ENCODE results near the gene STK38.

The STK38 gene

GRCh38 chr6:36563237-36563927 lies 16.1 kb upstream of the STK38 start:
- DNase-seq = no peak

- DNase-seq = no peak
Measured at GRCh38 chr6:36560822-36561221, 13.5 kb upstream of the STK38 start.

- no peak for DNase-seq
Measured at GRCh38 chr6:36559011-36559793, 11.9 kb upstream of the STK38 start.

- DNase-seq = no peak
Measured at GRCh38 chr6:36556281-36556680, 9.0 kb upstream of the STK38 start.

GRCh38 chr6:36555750-36556252 lies 8.5 kb upstream of the STK38 start:
- DNase-seq = no peak

- no peak for DNase-seq
Measured at GRCh38 chr6:36550473-36551000, 3.3 kb upstream of the STK38 start.

- DNase-seq = no peak
Measured at GRCh38 chr6:36548401-36548743, 1.1 kb upstream of the STK38 start.

- DNase-seq = no peak
Measured at GRCh38 chr6:36547646-36548400, 544 bp upstream of the STK38 start.

- DNase-seq = no peak
Measured at GRCh38 chr6:36546308-36546919, 865 bp downstream of the STK38 start.

- no peak for DNase-seq
Measured at GRCh38 chr6:36545767-36546307, 1.4 kb downstream of the STK38 start.

- no peak for DNase-seq
Measured at GRCh38 chr6:36544228-36544627, 3.1 kb downstream of the STK38 start.

GRCh38 chr6:36542041-36542440 lies 5.2 kb downstream of the STK38 start:
- no peak for DNase-seq

- DNase-seq = no peak
Measured at GRCh38 chr6:36539814-36540568, 7.3 kb downstream of the STK38 start.

GRCh38 chr6:36536873-36537547 lies 10.3 kb downstream of the STK38 start:
- no peak for DNase-seq

GRCh38 chr6:36533321-36533720 lies 14.0 kb downstream of the STK38 start:
- DNase-seq = no peak

GRCh38 chr6:36526066-36526465 lies 21.2 kb downstream of the STK38 start:
- no peak for DNase-seq

- DNase-seq = no peak
Measured at GRCh38 chr6:36525346-36525745, 21.9 kb downstream of the STK38 start.

- no peak for DNase-seq
Measured at GRCh38 chr6:36524871-36525270, 22.4 kb downstream of the STK38 start.

GRCh38 chr6:36523936-36524499 lies 23.3 kb downstream of the STK38 start:
- no peak for DNase-seq

- no peak for DNase-seq
Measured at GRCh38 chr6:36523451-36523850, 23.8 kb downstream of the STK38 start.

- no peak for DNase-seq
Measured at GRCh38 chr6:36519352-36519751, 27.9 kb downstream of the STK38 start.
